Common myeloid progenitor, CD34-positive (primary cell): ENCODE results near the gene TMEM235.

Experiments
- CTCF ChIA-PET: fragments of 350-600 bp; sonication (Branson Sonifier 250); formaldehyde crosslinking; loops from one replicate; lab custom pipeline; 2021; ENCODE audit warnings: antibody characterized with exemption; lab: Charles Lee
- POLR2A ChIA-PET: fragments of 350-600 bp; sonication (Branson Sonifier 250); formaldehyde crosslinking; loops from one replicate; lab custom pipeline; 2021; ENCODE audit warnings: antibody characterized with exemption; lab: Charles Lee
- DNase-seq, 3 donors: peaks; one replicate each; pipeline versions ENCODE4 v3.0.0 to v3.0.0-alpha.2; 2013
- H3K27ac ChIP-seq, 2 experiments: 1 replicate in 1 of 2; 2 replicates in 1 of 2; pipeline ENCODE4 v1.7.0; 2013; ENCODE audit warnings: inconsistent platforms in 2 of 2, low read length in 2 of 2, mild to moderate bottlenecking in 2 of 2, low read depth in 1 of 2, moderate library complexity in 1 of 2; ENCODE audit not compliant: severe bottlenecking in 2 of 2, insufficient read depth in 1 of 2, poor library complexity in 1 of 2
- H3K27me3 ChIP-seq, 5 experiments: replicated peaks in 2 of 5; 1 replicate in 3 of 5; 2 replicates in 2 of 5; pipeline versions ENCODE4 v1.6.1 to v1.7.0; 2013; ENCODE audit warnings: low read length in 4 of 5, mild to moderate bottlenecking in 2 of 5, moderate library complexity in 2 of 5, inconsistent platforms in 1 of 5; ENCODE audit not compliant: insufficient read depth in 5 of 5, control insufficient read depth in 4 of 5
- H3K36me3 ChIP-seq, 4 experiments: 1 replicate in 2 of 4; 2 replicates in 2 of 4; pipeline versions ENCODE4 v1.6.1 to v1.7.0; 2013; ENCODE audit warnings: low read length in 3 of 4, control low read depth in 1 of 4, mild to moderate bottlenecking in 1 of 4; ENCODE audit not compliant: control insufficient read depth in 4 of 4, insufficient read depth in 4 of 4
- H3K4me1 ChIP-seq, 4 experiments: 1 replicate in 3 of 4; 2 replicates in 1 of 4; pipeline versions ENCODE4 v1.6.1 to v1.7.1; 2013; ENCODE audit warnings: low read length in 3 of 4, mild to moderate bottlenecking in 3 of 4, control low read depth in 1 of 4, inconsistent platforms in 1 of 4, moderate library complexity in 1 of 4; ENCODE audit not compliant: control insufficient read depth in 4 of 4, insufficient read depth in 4 of 4; ENCODE audit errors: control extremely low read depth in 1 of 4
- H3K4me3 ChIP-seq, 7 experiments: 1 replicate in 4 of 7; 2 replicates in 3 of 7; pipeline versions ENCODE4 v1.5.1 to v1.7.0; 2013; ENCODE audit warnings: mild to moderate bottlenecking in 7 of 7, low read length in 6 of 7, moderate library complexity in 6 of 7, inconsistent platforms in 2 of 7, low read depth in 2 of 7, control low read depth in 1 of 7; ENCODE audit not compliant: insufficient read depth in 4 of 7, control insufficient read depth in 1 of 7; ENCODE audit errors: extremely low read depth in 1 of 7
- H3K9me3 ChIP-seq, 5 experiments: 1 replicate in 4 of 5; 2 replicates in 1 of 5; pipeline versions ENCODE4 v1.6.1 to v1.7.1; 2013; ENCODE audit warnings: low read length in 4 of 5, mild to moderate bottlenecking in 2 of 5, inconsistent platforms in 1 of 5, low read depth in 1 of 5, moderate library complexity in 1 of 5; ENCODE audit not compliant: control insufficient read depth in 4 of 5, insufficient read depth in 2 of 5; ENCODE audit errors: control extremely low read depth in 1 of 5
- WGBS: methylation state at CpG from one replicate; pipeline ENCODE4 v1.1.5; 2013; ENCODE audit not compliant: insufficient coverage; 5-methylcytosine and 5-hydroxymethylcytosine counted together

The TMEM235 gene

GRCh38 chr17:78186692-78187595 lies 44.5 kb upstream of the TMEM235 start, which contains the start of the genes AFMID and TK1:
Gene AFMID (plus strand): TSS chr17:78187362. CDS start chr17:78187371, 9 bp downstream.
Gene TK1 (minus strand): TSS chr17:78187052. CDS start chr17:78186994, 58 bp downstream.
- ChIA-PET POLR2A (no interaction called here), CTCF (interaction anchor here (0.8 to 2.2 kb wide), 7 partner anchors 10 to 68 kb away, joined by 3 to 13 read pairs (median 4); no protein-coding TSS in a partner anchor)
- no peaks in the 10 kb centered on the region for H3K9me3 ChIP-seq
- no peaks in the 10 kb centered on the region for H3K27me3 ChIP-seq
- H3K4me1 ChIP-seq: peaks cover 0 to 36% (median 20%) of the 10 kb centered on the region in 4 experiments
- H3K36me3 ChIP-seq: peaks cover 3 to 42% (median 16%) of the 10 kb centered on the region in 4 experiments
- peak; percentile 94 to 96 (median 96) for DNase-seq
- H3K4me3 ChIP-seq: peak within 1 kb of the TSS; percentile 62 to 94 (median 84)
- H3K27ac ChIP-seq: peak within 1 kb of the TSS in 1 of 2 experiments; percentile 47
- 6% methylated on average over 46 of the region's 57 CpGs for WGBS

- ChIA-PET CTCF (no interaction called here), POLR2A (interaction anchor here (1.0 kb wide), 1 partner anchor 28 kb away, joined by 3 read pairs; no protein-coding TSS in a partner anchor)
- no peak overlapping the region for H3K4me3 ChIP-seq
- H3K9me3 ChIP-seq: no peaks in the 10 kb centered on the region
- H3K36me3 ChIP-seq: peaks cover 10 to 43% (median 27%) of the 10 kb centered on the region in 4 experiments
- H3K4me1 ChIP-seq: no peaks in the 10 kb centered on the region
- H3K27ac ChIP-seq: no peak overlapping the region
- no peaks in the 10 kb centered on the region for H3K27me3 ChIP-seq
- DNase-seq: no peak
- 100% methylated on average over 1 of the region's 5 CpGs for WGBS
Observed at GRCh38 chr17:78196716-78197115, 34.7 kb upstream of the TMEM235 start.

- ChIA-PET POLR2A (no interaction called here), CTCF (no interaction called here)
- H3K27me3 ChIP-seq: no peaks in the 10 kb centered on the region
- WGBS: 98% methylated on average over 9 of the region's 9 CpGs
- DNase-seq: no peak
- H3K27ac ChIP-seq: no peak overlapping the region
- no peaks in the 10 kb centered on the region for H3K9me3 ChIP-seq
- H3K4me3 ChIP-seq: no peak overlapping the region
- peaks cover 9 to 40% (median 27%) of the 10 kb centered on the region in 4 experiments for H3K36me3 ChIP-seq
- H3K4me1 ChIP-seq: no peaks in the 10 kb centered on the region
Observed at GRCh38 chr17:78197147-78197832, 34.1 kb upstream of the TMEM235 start.

GRCh38 chr17:78200451-78200850 lies 31.0 kb upstream of the TMEM235 start:
- Histone ChIP-seq H3K9me3 (no peaks in the 10 kb centered on the region), H3K4me1 (no peaks in the 10 kb centered on the region), H3K27ac (no peak overlapping the region), H3K36me3 (peaks cover 3 to 52% (median 39%) of the 10 kb centered on the region in 4 experiments), H3K4me3 (no peak overlapping the region), H3K27me3 (no peaks in the 10 kb centered on the region)
- CTCF ChIA-PET: interaction anchor here (1.2 to 1.9 kb wide), 2 partner anchors 8 to 9 kb away, joined by 4 to 5 read pairs; no protein-coding TSS in a partner anchor
- POLR2A ChIA-PET: no interaction called here
- DNase-seq: no peak
- 98% methylated on average over 6 of the region's 6 CpGs for WGBS

GRCh38 chr17:78202666-78203065 lies 28.8 kb upstream of the TMEM235 start:
- Histone ChIP-seq H3K4me3 (no peak overlapping the region), H3K9me3 (no peaks in the 10 kb centered on the region), H3K27ac (no peak overlapping the region), H3K4me1 (no peaks in the 10 kb centered on the region), H3K27me3 (no peaks in the 10 kb centered on the region), H3K36me3 (peaks cover 0 to 51% (median 35%) of the 10 kb centered on the region in 4 experiments)
- ChIA-PET POLR2A (no interaction called here), CTCF (interaction anchor here (0.7 to 2.7 kb wide), 3 partner anchors 10 to 48 kb away, joined by 5 to 12 read pairs (median 5); no protein-coding TSS in a partner anchor)
- WGBS: 66% methylated on average over 4 of the region's 8 CpGs
- peak in 2 of 3 donors; percentile 9 to 31 for DNase-seq

GRCh38 chr17:78204387-78205123 lies 26.9 kb upstream of the TMEM235 start:
- ChIA-PET POLR2A (no interaction called here), CTCF (interaction anchor here (0.6 to 2.7 kb wide), 4 partner anchors 13 to 46 kb away, joined by 3 to 12 read pairs (median 4); partner anchors contain the start of gene AFMID)
- DNase-seq: no peak
- WGBS: 98% methylated on average over 21 of the region's 22 CpGs
- H3K27me3 ChIP-seq: no peaks in the 10 kb centered on the region
- H3K27ac ChIP-seq: no peak overlapping the region
- H3K9me3 ChIP-seq: no peaks in the 10 kb centered on the region
- no peaks in the 10 kb centered on the region for H3K4me1 ChIP-seq
- H3K4me3 ChIP-seq: no peak overlapping the region
- peaks cover 0 to 44% (median 31%) of the 10 kb centered on the region in 4 experiments for H3K36me3 ChIP-seq
